Omental fat pad (tissue), 4 donors: ENCODE results near the gene SSH2. TPM values are rescaled to one million over a fixed set of nuclear protein-coding genes. Genes with fewer than 3 reads are reported as not detected.

Source experiments
- ATAC-seq: fragments of 150-250 bp; one replicate; pipeline ENCODE4 v1.9.1; 2016; ENCODE audit warnings: mild to moderate bottlenecking, moderate library complexity; ENCODE audit not compliant: low FRiP score
- DNase-seq: peaks from one replicate; pipeline ENCODE4 v3.0.0-alpha.2; 2019; ENCODE audit warnings: low spot score
- CTCF ChIP-seq, 3 donors: fragments of 450-650 bp; IDR thresholded peaks; one replicate each; pipeline ENCODE4 v1.5.1; 2016 to 2017; ENCODE audit warnings: antibody characterized with exemption in 3 of 3, mild to moderate bottlenecking in 3 of 3, moderate library complexity in 2 of 3
- total RNA-seq, 4 donors: library from RNA; depleted of rRNA; stranded (reverse); fragments of >200 nt; gene quantifications; one replicate each; pipeline ENCODE4 v1.1.0, GENCODE V29; 2016

SSH2 gene
- total RNA-seq, 4 donors from 2014 or later, result 25.1 to 88.0 (median 35.8) TPM

- DNase-seq (no peak), ATAC-seq (peak; percentile 16)
Observed at GRCh38 chr17:29929006-29929532, 959 bp downstream of the SSH2 start.

GRCh38 chr17:29927546-29927945, 2.5 kb downstream of the SSH2 start:
- ATAC-seq, result no peak
- no peak for TF ChIP-seq CTCF (IDR thresholded peaks at IDR 0.05)
- DNase-seq, result no peak

More at GRCh38 chr17:29929006-29929532, 959 bp downstream of the SSH2 start:
- no peak for TF ChIP-seq CTCF (IDR thresholded peaks at IDR 0.05)

GRCh38 chr17:29924786-29925185, 5.2 kb downstream of the SSH2 start:
- no peak for ATAC-seq
- DNase-seq, result no peak
- TF ChIP-seq CTCF (IDR thresholded peaks at IDR 0.05), result no peak

GRCh38 chr17:29918922-29919856, 10.8 kb downstream of the SSH2 start:
- ATAC-seq (no peak), DNase-seq (no peak)
- no peak for TF ChIP-seq CTCF (IDR thresholded peaks at IDR 0.05)

GRCh38 chr17:29918016-29918415, 12.0 kb downstream of the SSH2 start:
- ATAC-seq, result no peak
- TF ChIP-seq CTCF (IDR thresholded peaks at IDR 0.05), result no peak
- no peak for DNase-seq

- no peak for TF ChIP-seq CTCF (IDR thresholded peaks at IDR 0.05)
- ATAC-seq, result no peak
Observed at GRCh38 chr17:29914819-29915537, 15.1 kb downstream of the SSH2 start.

More at GRCh38 chr17:29914819-29915537, 15.1 kb downstream of the SSH2 start:
- DNase-seq, result no peak
